Activated naive CD4-positive, alpha-beta T cell treated with anti-CD3 and anti-CD28 coated beads, Interleukin-2, amount 50 U/mL, for 24 hours (primary cell): ENCODE data around the gene GNPAT.

Experiments
- H3K27ac Mint-ChIP-seq: one replicate; pipeline ENCODE4 v1.8.0; 2021; ENCODE audit warnings: mild to moderate bottlenecking, mixed read lengths
- H3K27me3 Mint-ChIP-seq: one replicate; pipeline ENCODE4 v1.8.0; 2021; ENCODE audit warnings: mixed read lengths
- H3K36me3 Mint-ChIP-seq: one replicate; pipeline ENCODE4 v1.8.0; 2021; ENCODE audit warnings: mixed read lengths
- H3K4me1 Mint-ChIP-seq: one replicate; pipeline ENCODE4 v1.8.0; 2021; ENCODE audit warnings: mixed read lengths
- H3K4me3 Mint-ChIP-seq: one replicate; pipeline ENCODE4 v1.8.0; 2021; ENCODE audit warnings: mild to moderate bottlenecking, mixed read lengths
- H3K9me3 Mint-ChIP-seq: one replicate; pipeline ENCODE4 v1.8.0; 2021; ENCODE audit warnings: mixed read lengths

The GNPAT gene

DNA sequence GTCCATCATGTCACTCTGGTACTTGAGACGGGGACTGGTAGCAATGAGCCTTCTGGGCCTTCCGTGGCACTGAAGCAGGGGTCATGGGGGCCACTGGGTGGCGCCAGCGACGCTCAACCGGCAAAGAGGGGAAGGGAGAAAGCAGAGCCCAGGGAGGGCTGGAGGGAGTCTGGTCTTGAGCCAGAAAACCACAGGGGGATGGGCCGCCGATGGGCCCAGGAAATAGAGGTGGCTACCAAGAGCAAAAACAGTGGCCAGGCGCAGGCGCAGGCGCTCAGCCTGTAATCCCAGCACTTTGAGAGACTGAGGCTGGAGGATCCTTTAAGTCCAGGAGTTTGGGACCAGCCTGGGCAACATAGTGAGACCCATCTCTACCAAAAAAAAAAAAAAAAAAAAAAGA lies 74.9 kb downstream of the GNPAT start:
- no peaks in the 10 kb centered on the region for H3K4me1 Mint-ChIP-seq
- no peaks in the 10 kb centered on the region for H3K9me3 Mint-ChIP-seq
- no peaks in the 10 kb centered on the region for H3K27me3 Mint-ChIP-seq

DNA sequence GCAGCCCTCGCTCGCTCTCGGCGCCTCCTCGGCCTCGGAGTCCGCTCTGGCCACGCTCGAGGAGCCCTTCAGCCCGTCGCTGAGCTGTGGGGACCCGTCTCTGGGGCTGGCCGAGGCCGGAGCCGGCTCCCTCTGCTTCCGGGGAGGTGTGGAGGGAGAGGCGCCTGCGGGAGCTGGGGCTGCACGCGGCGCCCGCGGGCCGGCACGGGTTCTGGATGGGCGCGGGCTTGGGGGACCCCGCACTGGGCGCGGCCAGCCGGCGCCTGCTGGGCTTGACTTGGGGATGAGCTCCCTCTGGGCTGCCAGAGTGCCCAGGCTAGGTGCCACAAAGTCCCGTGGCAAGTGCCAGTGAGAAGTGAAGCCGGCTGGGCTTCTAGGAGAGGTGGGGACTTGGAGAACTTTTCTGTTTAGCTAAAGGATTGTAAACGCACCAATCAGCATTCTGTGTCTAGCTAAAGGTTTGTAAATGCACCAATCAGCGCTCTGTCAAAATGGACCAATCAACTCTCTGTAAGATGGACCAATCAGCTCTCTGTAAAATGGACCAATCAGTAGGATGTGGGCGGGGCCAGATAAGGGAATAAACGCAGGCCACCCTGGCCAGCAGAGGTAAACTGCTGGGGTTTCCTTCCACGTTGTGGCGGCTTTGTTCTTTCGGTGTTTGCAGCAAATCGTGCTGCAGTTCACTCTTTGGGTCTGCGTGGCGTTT lies 76.4 kb downstream of the GNPAT start:
- H3K4me3 Mint-ChIP-seq, result no peak overlapping the region
- H3K27me3 Mint-ChIP-seq, result no peaks in the 10 kb centered on the region
- no peaks in the 10 kb centered on the region for H3K4me1 Mint-ChIP-seq
- no peaks in the 10 kb centered on the region for H3K36me3 Mint-ChIP-seq
- H3K9me3 Mint-ChIP-seq, result no peaks in the 10 kb centered on the region
- H3K27ac Mint-ChIP-seq, result no peak overlapping the region

More for the DNA sequence above, 74.9 kb downstream of the GNPAT start:
- no peak overlapping the region for H3K4me3 Mint-ChIP-seq
- H3K36me3 Mint-ChIP-seq, result no peaks in the 10 kb centered on the region
- no peak overlapping the region for H3K27ac Mint-ChIP-seq

DNA sequence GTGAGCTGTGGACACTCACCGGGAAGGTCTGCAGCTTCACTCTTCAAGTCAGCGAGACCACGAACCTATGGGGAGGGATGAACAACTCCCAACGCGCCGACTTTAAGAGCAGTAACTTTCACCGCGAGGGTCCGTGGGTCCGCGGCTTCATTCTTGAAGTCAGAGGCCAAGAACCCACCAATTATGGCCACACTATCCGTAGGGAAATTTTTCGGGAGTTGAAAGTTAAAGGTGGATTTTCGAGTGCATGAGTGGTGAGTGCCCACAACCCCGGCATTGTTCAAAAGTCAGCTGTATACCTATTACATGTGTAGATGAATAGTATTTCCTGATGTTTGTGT lies 77.0 kb downstream of the GNPAT start:
- Mint-ChIP-seq H3K27ac (no peak overlapping the region), H3K4me3 (no peak overlapping the region), H3K36me3 (no peaks in the 10 kb centered on the region), H3K4me1 (no peaks in the 10 kb centered on the region), H3K9me3 (no peaks in the 10 kb centered on the region), H3K27me3 (no peaks in the 10 kb centered on the region)

DNA sequence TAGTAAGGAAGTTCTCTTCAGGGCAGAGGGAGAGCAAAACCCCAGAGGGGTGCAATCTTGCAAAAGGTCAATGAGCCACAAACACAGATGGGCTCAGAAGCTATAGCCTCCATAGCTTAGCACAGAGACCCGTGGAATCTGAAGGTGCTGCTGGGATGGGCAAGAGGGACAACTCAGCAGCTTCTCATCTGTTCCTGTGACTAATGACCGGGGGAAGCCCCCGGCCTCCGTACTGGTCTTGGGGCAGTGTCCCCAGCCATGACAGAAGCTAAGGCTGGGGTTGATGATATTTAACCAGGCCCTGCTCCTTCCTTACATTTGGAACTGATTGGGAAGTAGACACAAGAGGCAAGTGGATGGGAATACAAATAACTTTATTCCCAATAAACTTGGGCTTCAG lies 77.6 kb downstream of the GNPAT start:
- Mint-ChIP-seq H3K36me3 (no peaks in the 10 kb centered on the region), H3K9me3 (no peaks in the 10 kb centered on the region), H3K27me3 (no peaks in the 10 kb centered on the region), H3K4me1 (no peaks in the 10 kb centered on the region), H3K27ac (no peak overlapping the region), H3K4me3 (no peak overlapping the region)

DNA sequence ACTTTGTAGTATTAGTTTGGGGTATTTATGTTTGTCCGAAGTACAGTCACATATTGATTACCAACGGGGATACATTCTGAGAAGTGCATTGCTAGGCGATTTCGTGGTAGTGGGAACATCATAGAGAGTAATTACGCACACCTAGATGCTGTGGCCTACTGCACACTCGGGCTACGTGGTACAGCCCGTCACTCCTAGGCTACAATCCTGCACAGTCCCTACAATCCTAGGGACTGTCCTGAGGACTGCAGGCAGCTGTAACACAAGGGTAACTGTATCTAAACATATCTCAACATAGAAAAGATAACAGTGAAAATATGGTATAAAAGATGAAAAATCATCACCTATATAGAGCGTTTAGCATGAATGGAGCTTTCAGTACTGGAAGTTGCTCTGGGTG lies 78.1 kb downstream of the GNPAT start:
- Mint-ChIP-seq H3K9me3 (no peaks in the 10 kb centered on the region), H3K27ac (no peak overlapping the region), H3K36me3 (no peaks in the 10 kb centered on the region), H3K27me3 (no peaks in the 10 kb centered on the region), H3K4me3 (no peak overlapping the region), H3K4me1 (no peaks in the 10 kb centered on the region)

DNA sequence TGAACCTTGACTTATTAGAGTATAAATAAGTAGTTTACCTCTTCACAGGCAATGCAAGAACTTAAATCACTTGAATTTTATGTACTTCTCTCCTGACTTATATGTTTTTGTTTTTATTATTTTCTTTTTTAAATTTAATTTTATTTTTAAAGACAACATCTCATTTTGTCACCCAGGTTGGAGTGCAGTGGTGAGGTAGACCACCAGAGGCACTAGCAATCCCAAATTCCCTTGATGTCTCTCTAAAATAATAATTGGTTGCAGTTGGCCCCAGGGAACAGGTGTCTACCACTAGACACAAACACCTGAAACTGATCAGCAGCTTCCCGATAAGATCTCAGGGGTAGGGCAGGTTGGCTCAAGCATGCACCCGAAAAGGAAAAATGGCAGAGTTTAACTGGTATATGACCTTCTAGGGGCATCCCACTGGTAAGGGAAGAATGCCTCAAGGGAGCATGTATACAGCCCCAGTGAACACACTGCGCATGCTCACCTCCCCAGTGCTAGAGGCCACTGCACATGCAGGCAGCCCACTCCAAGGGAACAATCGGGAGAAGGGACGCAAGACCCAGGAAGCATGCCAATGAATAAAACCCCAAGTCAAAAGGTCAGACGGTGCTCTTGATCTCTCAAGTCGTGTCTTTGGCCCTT lies 82.0 kb downstream of the GNPAT start:
- no peaks in the 10 kb centered on the region for H3K27me3 Mint-ChIP-seq
- no peak overlapping the region for H3K27ac Mint-ChIP-seq
- H3K4me3 Mint-ChIP-seq, result no peak overlapping the region
- no peaks in the 10 kb centered on the region for H3K36me3 Mint-ChIP-seq
- H3K9me3 Mint-ChIP-seq, result no peaks in the 10 kb centered on the region
- H3K4me1 Mint-ChIP-seq, result no peaks in the 10 kb centered on the region

DNA sequence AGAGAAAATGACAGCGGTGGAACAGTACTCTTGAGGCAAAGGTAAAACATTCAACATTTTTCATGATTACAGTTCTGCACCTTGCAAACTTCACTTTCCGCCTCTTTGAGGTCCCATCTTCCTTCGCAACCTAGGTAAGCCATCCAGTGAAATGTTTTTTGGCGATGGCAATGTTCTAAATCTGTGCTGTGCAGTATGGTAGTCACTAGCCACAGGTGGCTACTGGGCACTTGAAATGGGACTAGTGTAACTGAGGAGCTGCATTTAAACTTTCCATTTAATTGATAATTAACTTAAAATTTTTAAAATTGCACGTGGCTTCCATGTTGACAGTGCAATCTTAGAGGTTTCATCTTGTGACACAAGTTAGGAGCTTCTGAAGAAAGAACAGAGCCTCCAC lies 83.6 kb downstream of the GNPAT start:
- no peaks in the 10 kb centered on the region for H3K36me3 Mint-ChIP-seq
- H3K4me1 Mint-ChIP-seq, result peaks cover 7% of the 10 kb centered on the region
- no peaks in the 10 kb centered on the region for H3K27me3 Mint-ChIP-seq
- no peaks in the 10 kb centered on the region for H3K9me3 Mint-ChIP-seq
- no peak overlapping the region for H3K27ac Mint-ChIP-seq
- H3K4me3 Mint-ChIP-seq, result no peak overlapping the region

DNA sequence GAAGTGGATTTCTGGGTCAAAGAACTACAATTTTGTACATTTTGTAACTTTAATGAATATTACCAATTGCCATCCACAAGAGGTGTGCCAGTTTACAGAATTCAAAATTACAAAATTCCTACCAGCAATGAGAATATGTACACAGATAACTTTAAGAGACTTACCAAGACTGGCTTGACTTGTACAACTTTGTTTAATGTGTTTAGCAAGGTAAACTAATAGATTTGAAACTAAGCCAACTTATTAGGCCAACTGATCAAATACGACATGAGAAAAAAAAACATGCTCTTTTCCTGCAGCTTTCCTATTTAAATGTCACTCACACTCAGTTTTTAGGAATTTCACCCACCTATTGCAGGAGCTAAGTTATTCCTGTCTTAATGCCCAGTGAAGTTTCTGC lies 85.2 kb downstream of the GNPAT start:
- Mint-ChIP-seq H3K4me3 (no peak overlapping the region), H3K36me3 (peaks cover 2% of the 10 kb centered on the region), H3K9me3 (no peaks in the 10 kb centered on the region), H3K27ac (no peak overlapping the region), H3K4me1 (peaks cover 7% of the 10 kb centered on the region), H3K27me3 (no peaks in the 10 kb centered on the region)
